ENCODE measurements around the gene TMEM170B.

Gene TMEM170B

GRCh38 chr6:11613336-11613735 lies 75.8 kb downstream of the TMEM170B start:
- Histone ChIP-seq H3K4me1 (ENCODE audit: control insufficient read depth, insufficient read depth, low read length) (no peaks in the 10 kb centered on the region), H3K9me3 (ENCODE audit: control insufficient read depth, insufficient read depth, low read length) (no peaks in the 10 kb centered on the region), H3K36me3 (ENCODE audit: control insufficient read depth, insufficient read depth, low read length) (no peaks in the 10 kb centered on the region), H3K27me3 (ENCODE audit: control insufficient read depth, insufficient read depth, low read length) (no peaks in the 10 kb centered on the region), H3K9ac (ENCODE audit: low read depth, low read length) (no peak overlapping the region), H3K4me3 (ENCODE audit: low read depth, low read length) (no peak overlapping the region)

DNA sequence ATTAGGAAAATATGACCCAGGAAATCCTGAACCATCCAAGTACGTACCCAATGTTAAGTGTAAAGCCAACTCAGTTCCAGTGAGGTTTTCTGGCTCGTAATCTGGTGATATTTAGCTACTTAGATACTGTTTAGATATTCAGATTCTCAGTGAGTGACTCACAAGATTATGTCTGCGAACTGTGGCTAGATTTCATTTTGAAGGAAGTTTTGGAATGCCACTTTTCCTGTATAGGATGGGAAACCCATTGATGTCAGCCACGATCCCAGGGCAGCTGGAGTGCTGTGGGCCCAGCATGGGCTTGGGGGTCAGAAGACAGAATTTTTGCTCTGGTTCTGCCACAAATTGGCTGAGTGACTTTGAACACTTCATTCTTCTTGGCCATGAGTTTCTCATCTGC lies 76.3 kb downstream of the TMEM170B start:
- Histone ChIP-seq H3K9ac (ENCODE audit: low read depth, low read length) (no peak overlapping the region), H3K4me3 (ENCODE audit: low read depth, low read length) (no peak overlapping the region), H3K4me1 (ENCODE audit: control insufficient read depth, insufficient read depth, low read length) (no peaks in the 10 kb centered on the region)

DNA sequence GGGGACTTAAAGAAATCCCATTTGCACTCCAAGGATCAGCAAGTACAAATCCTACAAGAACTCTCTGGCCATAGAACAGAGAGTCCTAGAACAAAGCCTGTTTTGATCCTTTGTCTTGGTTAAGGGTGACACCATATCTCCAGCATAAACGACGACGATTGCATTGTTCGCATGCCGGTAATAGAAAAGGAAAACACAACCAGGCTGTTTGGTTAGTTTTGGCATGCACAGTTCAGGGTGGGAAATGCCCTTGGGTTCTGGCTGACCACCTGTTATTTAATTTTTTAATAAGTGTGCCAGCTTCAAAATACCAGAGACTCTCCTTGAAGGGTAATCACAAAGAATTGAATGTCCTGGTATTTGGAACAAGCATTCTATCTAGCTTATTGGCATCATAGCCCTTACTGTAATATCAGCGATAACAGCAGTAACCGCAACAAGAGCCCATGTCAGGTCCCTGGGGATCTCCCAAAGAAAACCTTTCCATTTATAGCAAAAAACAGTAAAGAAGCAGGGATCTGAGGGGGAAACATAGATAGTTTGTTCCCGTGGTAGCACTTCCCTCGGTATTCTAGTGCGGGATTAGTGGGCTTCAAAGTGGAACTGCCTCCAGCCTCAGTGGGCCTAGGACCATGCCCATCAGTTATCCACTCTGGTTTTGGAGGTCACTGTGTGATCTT lies 77.1 kb downstream of the TMEM170B start:
- H3K27me3 ChIP-seq (ENCODE audit: control insufficient read depth, insufficient read depth, low read length), result no peaks in the 10 kb centered on the region
- H3K36me3 ChIP-seq (ENCODE audit: control insufficient read depth, insufficient read depth, low read length), result no peaks in the 10 kb centered on the region
- no peak overlapping the region for H3K4me3 ChIP-seq (ENCODE audit: low read depth, low read length)
- H3K9ac ChIP-seq (ENCODE audit: low read depth, low read length), result no peak overlapping the region
- H3K9me3 ChIP-seq (ENCODE audit: control insufficient read depth, insufficient read depth, low read length), result no peaks in the 10 kb centered on the region
- H3K4me1 ChIP-seq (ENCODE audit: control insufficient read depth, insufficient read depth, low read length), result no peaks in the 10 kb centered on the region

More for the DNA sequence above, 76.3 kb downstream of the TMEM170B start:
- no peaks in the 10 kb centered on the region for H3K36me3 ChIP-seq (ENCODE audit: control insufficient read depth, insufficient read depth, low read length)
- H3K9me3 ChIP-seq (ENCODE audit: control insufficient read depth, insufficient read depth, low read length), result no peaks in the 10 kb centered on the region
- no peaks in the 10 kb centered on the region for H3K27me3 ChIP-seq (ENCODE audit: control insufficient read depth, insufficient read depth, low read length)

DNA sequence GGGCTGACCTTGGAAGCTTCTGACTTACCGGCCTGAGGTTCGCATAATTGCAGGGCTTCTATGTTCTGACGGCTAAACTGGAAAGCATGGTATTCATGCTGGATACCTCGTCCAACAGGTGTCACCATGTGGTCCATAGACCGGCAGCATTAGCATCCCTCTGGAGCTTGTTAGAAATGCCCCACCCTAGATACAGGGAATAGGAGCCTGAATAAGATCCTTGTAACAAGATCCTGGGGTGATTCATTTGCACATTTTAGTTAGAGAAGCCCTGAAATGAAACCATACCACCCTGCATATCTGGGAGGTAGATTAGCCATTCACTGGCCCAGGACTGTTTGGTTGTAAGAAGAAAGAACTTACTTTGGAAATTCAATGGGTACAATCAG lies 77.7 kb downstream of the TMEM170B start:
- no peak overlapping the region for H3K4me3 ChIP-seq (ENCODE audit: low read depth, low read length)
- H3K27me3 ChIP-seq (ENCODE audit: control insufficient read depth, insufficient read depth, low read length), result no peaks in the 10 kb centered on the region
- H3K36me3 ChIP-seq (ENCODE audit: control insufficient read depth, insufficient read depth, low read length), result no peaks in the 10 kb centered on the region
- H3K9ac ChIP-seq (ENCODE audit: low read depth, low read length), result no peak overlapping the region
- H3K4me1 ChIP-seq (ENCODE audit: control insufficient read depth, insufficient read depth, low read length), result no peaks in the 10 kb centered on the region
- H3K9me3 ChIP-seq (ENCODE audit: control insufficient read depth, insufficient read depth, low read length), result no peaks in the 10 kb centered on the region

DNA sequence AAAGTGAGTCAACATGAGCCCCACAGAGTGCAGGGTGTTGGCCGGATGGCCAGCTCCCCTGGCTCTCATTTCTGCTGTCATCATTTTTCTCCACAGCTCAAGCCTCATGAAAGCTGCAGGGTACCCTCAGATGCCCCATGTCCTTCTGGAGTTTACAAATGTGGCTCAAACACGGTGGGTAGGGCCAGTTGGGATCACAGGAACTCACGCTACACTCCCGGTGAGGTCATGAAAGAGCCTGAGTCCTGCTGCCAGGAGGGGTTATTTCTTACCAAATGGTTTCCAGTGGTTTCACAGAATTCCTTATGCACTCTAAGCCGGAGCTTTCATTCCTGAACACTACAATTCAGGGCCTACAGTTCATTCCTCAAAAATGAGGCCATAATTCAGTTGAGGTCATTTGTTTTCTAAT lies 78.7 kb downstream of the TMEM170B start:
- Histone ChIP-seq H3K4me1 (ENCODE audit: control insufficient read depth, insufficient read depth, low read length) (no peaks in the 10 kb centered on the region), H3K4me3 (ENCODE audit: low read depth, low read length) (no peak overlapping the region), H3K27me3 (ENCODE audit: control insufficient read depth, insufficient read depth, low read length) (no peaks in the 10 kb centered on the region), H3K36me3 (ENCODE audit: control insufficient read depth, insufficient read depth, low read length) (no peaks in the 10 kb centered on the region), H3K9me3 (ENCODE audit: control insufficient read depth, insufficient read depth, low read length) (no peaks in the 10 kb centered on the region), H3K9ac (ENCODE audit: low read depth, low read length) (no peak overlapping the region)

DNA sequence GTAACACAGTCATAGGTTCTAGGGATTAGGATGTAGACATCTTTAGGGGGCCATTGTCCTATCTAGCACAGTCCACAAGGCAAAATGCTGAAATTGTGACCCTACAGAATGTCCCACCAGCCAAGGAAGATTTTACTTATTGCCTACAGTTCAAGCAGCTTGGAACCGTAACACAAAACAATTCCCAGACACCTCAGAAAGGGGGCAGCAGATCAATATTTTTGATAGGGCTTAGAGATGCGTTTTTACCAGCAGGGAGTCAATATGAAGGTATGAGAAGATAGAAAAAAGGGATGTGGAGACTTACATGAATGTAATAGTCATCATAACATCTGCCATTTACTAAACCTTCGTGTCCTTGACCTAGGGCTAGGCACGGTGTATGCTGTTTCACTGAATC lies 81.0 kb downstream of the TMEM170B start:
- Histone ChIP-seq H3K4me3 (ENCODE audit: low read depth, low read length) (no peak overlapping the region), H3K9ac (ENCODE audit: low read depth, low read length) (no peak overlapping the region), H3K36me3 (ENCODE audit: control insufficient read depth, insufficient read depth, low read length) (no peaks in the 10 kb centered on the region), H3K27me3 (ENCODE audit: control insufficient read depth, insufficient read depth, low read length) (no peaks in the 10 kb centered on the region), H3K9me3 (ENCODE audit: control insufficient read depth, insufficient read depth, low read length) (no peaks in the 10 kb centered on the region), H3K4me1 (ENCODE audit: control insufficient read depth, insufficient read depth, low read length) (no peaks in the 10 kb centered on the region)

GRCh38 chr6:11621119-11621518 lies 83.6 kb downstream of the TMEM170B start:
- H3K27me3 ChIP-seq (ENCODE audit: control insufficient read depth, insufficient read depth, low read length), result no peaks in the 10 kb centered on the region
- no peak overlapping the region for H3K4me3 ChIP-seq (ENCODE audit: low read depth, low read length)
- H3K36me3 ChIP-seq (ENCODE audit: control insufficient read depth, insufficient read depth, low read length), result no peaks in the 10 kb centered on the region
- no peaks in the 10 kb centered on the region for H3K9me3 ChIP-seq (ENCODE audit: control insufficient read depth, insufficient read depth, low read length)
- H3K4me1 ChIP-seq (ENCODE audit: control insufficient read depth, insufficient read depth, low read length), result no peaks in the 10 kb centered on the region
- no peak overlapping the region for H3K9ac ChIP-seq (ENCODE audit: low read depth, low read length)

DNA sequence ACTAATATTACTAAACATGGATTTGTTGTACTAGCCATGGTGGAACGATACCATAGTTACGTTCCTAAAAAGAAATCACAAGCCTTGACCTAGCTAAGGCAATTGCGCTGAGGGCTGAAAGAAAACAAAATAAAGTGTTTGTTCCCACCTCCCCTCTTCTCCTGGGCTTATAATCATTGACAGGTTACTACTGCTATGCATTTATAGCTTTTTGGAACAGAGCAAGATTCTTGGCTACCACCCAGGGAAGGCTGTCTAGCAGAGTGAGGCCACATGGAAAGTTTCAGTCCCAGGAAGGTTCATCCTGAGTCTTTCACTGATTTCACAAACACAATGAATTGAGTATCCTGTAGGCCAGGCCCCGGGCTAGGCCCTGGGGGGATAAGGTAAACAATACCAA lies 84.6 kb downstream of the TMEM170B start:
- H3K27me3 ChIP-seq (ENCODE audit: control insufficient read depth, insufficient read depth, low read length), result no peaks in the 10 kb centered on the region
- no peaks in the 10 kb centered on the region for H3K9me3 ChIP-seq (ENCODE audit: control insufficient read depth, insufficient read depth, low read length)
- H3K4me1 ChIP-seq (ENCODE audit: control insufficient read depth, insufficient read depth, low read length), result no peaks in the 10 kb centered on the region
- no peaks in the 10 kb centered on the region for H3K36me3 ChIP-seq (ENCODE audit: control insufficient read depth, insufficient read depth, low read length)
- no peak overlapping the region for H3K9ac ChIP-seq (ENCODE audit: low read depth, low read length)
- no peak overlapping the region for H3K4me3 ChIP-seq (ENCODE audit: low read depth, low read length)

DNA sequence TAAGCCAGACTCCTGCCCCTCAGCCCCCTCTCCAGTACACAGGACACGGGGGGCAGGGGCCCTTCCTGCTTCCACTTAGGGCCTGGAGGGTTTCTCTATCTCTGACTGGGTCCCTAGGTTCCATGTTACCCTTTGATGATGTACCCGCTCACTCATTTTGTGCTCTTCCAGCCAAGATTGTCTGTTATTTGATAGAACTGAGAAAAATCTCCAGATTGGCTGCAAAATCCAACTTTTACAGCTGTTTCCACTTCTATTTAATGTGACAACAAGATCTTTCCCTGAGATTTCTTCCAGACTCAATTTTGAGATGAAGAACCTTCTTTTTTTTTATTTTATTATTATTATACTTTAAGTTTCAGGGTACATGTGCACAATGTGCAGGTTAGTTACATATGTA lies 85.7 kb downstream of the TMEM170B start:
- Histone ChIP-seq H3K27me3 (ENCODE audit: control insufficient read depth, insufficient read depth, low read length) (no peaks in the 10 kb centered on the region), H3K9me3 (ENCODE audit: control insufficient read depth, insufficient read depth, low read length) (no peaks in the 10 kb centered on the region), H3K36me3 (ENCODE audit: control insufficient read depth, insufficient read depth, low read length) (no peaks in the 10 kb centered on the region), H3K4me1 (ENCODE audit: control insufficient read depth, insufficient read depth, low read length) (no peaks in the 10 kb centered on the region), H3K4me3 (ENCODE audit: low read depth, low read length) (no peak overlapping the region), H3K9ac (ENCODE audit: low read depth, low read length) (no peak overlapping the region)

- Histone ChIP-seq H3K9me3 (ENCODE audit: control insufficient read depth, insufficient read depth, low read length) (no peaks in the 10 kb centered on the region), H3K4me3 (ENCODE audit: low read depth, low read length) (no peak overlapping the region), H3K4me1 (ENCODE audit: control insufficient read depth, insufficient read depth, low read length) (no peaks in the 10 kb centered on the region), H3K27me3 (ENCODE audit: control insufficient read depth, insufficient read depth, low read length) (no peaks in the 10 kb centered on the region), H3K36me3 (ENCODE audit: control insufficient read depth, insufficient read depth, low read length) (no peaks in the 10 kb centered on the region), H3K9ac (ENCODE audit: low read depth, low read length) (no peak overlapping the region)
Observed at GRCh38 chr6:11625302-11625701, 87.8 kb downstream of the TMEM170B start.

GRCh38 chr6:11626356-11626755 lies 88.8 kb downstream of the TMEM170B start:
- H3K27me3 ChIP-seq (ENCODE audit: control insufficient read depth, insufficient read depth, low read length), result no peaks in the 10 kb centered on the region
- no peaks in the 10 kb centered on the region for H3K36me3 ChIP-seq (ENCODE audit: control insufficient read depth, insufficient read depth, low read length)
- no peak overlapping the region for H3K4me3 ChIP-seq (ENCODE audit: low read depth, low read length)
- no peaks in the 10 kb centered on the region for H3K9me3 ChIP-seq (ENCODE audit: control insufficient read depth, insufficient read depth, low read length)
- H3K9ac ChIP-seq (ENCODE audit: low read depth, low read length), result no peak overlapping the region
- no peaks in the 10 kb centered on the region for H3K4me1 ChIP-seq (ENCODE audit: control insufficient read depth, insufficient read depth, low read length)

- H3K4me3 ChIP-seq (ENCODE audit: low read depth, low read length), result no peak overlapping the region
- no peaks in the 10 kb centered on the region for H3K36me3 ChIP-seq (ENCODE audit: control insufficient read depth, insufficient read depth, low read length)
- H3K27me3 ChIP-seq (ENCODE audit: control insufficient read depth, insufficient read depth, low read length), result no peaks in the 10 kb centered on the region
- no peaks in the 10 kb centered on the region for H3K9me3 ChIP-seq (ENCODE audit: control insufficient read depth, insufficient read depth, low read length)
- no peak overlapping the region for H3K9ac ChIP-seq (ENCODE audit: low read depth, low read length)
- H3K4me1 ChIP-seq (ENCODE audit: control insufficient read depth, insufficient read depth, low read length), result no peaks in the 10 kb centered on the region
Observed at GRCh38 chr6:11628562-11628961, 91.0 kb downstream of the TMEM170B start.

Data from iPS-15b (cell line).